Right ventricle myocardium superior (tissue), 1 donor: ENCODE results near the gene USP25. TPM values are rescaled to one million over a fixed set of nuclear protein-coding genes. Genes with fewer than 3 reads are reported as not detected.

Experiments used
- ATAC-seq: fragments of 200-7000 bp; cut with Tn5 transposase; one replicate; pipeline ENCODE4 v1.9.1; 2020; ENCODE audit warnings: mild to moderate bottlenecking; ENCODE audit not compliant: poor library complexity
- DNase-seq: peaks from one replicate; pipeline ENCODE4 v3.0.0-alpha.2; 2020
- intact Hi-C: fragments of 100-400 bp; cut with DNase I; formaldehyde crosslinking; loops from one replicate; pipeline ENCODE4 v1.11.2; 2022
- total RNA-seq: library from RNA; stranded (reverse); fragmentation: NEBNext Ultra II Directional; extraction: Animal tissue kit (Norgen Biotek cat#: 25700); gene quantifications from one replicate; pipeline ENCODE4 v1.2.1, GENCODE V29; 2021
- donor health status: DM: no; HTN: yes; CAD: no; lungs with severe emphysema.

The USP25 gene
- total RNA-seq, 1 donor from 2014 or later, result 46.0 TPM

DNA sequence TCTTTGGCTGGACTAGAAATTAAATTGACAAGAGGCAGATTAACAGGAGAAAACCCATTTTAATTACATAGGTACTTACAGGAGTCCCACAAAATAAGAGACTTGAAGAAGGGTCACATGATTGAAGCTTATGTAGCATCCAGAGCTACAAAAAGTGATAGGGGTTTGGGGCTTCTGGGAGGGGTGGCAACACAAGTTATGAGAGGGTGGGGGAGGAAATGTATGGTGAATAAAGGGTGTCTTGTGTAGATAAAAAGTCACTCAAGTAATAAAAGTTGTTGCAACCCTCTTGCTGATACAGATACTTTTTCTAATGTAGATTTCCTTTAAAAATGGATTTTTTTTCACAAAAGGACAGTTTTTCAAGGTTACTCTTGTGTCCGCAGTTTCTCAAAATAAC is 24.0 kb downstream of the USP25 start:
- DNase-seq, result no peak
- intact Hi-C loops, result no loop called here
- ATAC-seq, result no peak

DNA sequence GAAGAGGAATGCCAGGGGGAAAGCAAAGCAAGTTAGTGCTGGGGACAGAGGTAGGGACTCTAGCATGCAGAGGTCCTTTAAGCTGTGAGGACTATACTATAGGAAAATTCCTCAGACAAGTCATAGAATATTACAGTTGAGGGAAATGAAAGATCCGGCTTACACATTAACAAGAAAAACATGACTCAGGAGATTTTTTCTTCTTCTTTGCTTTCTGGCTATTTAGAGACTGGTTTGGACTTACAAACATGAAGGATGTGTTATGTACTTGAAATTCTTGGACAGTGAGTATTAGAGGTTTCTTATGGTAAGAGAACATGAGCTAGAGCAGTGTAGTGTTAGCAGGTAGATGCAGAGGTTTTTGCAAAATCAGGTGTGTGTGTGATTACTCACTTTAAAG is 24.9 kb downstream of the USP25 start:
- ATAC-seq (no peak), DNase-seq (no peak)
- intact Hi-C loops, result no loop called here

DNA sequence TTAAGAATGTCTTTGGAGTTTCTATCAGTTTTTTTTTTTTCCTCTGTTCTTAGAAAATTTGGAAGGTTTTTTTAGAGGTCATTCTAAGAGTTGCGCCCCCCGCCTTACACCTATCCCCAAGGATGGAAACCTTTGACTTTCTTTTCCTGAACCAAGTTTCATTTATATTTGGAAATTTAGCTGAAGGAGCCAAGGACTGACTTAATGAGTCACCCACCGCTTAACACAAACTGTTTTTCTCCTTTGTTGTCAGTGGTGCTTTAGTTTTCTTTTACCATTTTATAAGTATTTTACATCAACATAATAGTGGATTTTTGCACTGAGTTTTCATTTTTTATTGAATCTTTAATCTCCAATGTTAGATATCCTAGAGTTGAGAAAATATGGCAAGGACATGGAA is 25.3 kb downstream of the USP25 start:
- no peak for DNase-seq
- ATAC-seq, result no peak
- intact Hi-C loops, result no loop called here

DNA sequence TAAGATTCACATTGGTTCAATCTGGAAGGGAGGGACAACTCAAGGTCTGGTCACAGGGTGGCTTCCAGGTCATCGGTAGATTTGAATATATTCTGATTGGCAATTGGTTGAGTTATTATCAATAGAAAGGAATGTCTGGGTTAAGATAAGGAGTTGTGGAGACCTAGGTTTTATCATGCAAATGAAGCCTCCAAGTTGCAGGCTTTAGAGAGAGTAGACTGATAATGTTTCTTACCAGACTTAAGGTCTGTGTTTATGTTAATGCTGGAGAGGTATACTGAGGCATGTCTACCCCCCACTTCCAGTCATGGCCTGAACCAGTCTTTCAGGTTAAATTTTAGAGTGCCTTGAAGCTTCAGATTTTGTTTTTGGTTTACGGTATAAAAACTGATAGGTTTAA is 29.7 kb downstream of the USP25 start:
- intact Hi-C loops, result no loop called here
- DNase-seq, result no peak
- no peak for ATAC-seq

DNA sequence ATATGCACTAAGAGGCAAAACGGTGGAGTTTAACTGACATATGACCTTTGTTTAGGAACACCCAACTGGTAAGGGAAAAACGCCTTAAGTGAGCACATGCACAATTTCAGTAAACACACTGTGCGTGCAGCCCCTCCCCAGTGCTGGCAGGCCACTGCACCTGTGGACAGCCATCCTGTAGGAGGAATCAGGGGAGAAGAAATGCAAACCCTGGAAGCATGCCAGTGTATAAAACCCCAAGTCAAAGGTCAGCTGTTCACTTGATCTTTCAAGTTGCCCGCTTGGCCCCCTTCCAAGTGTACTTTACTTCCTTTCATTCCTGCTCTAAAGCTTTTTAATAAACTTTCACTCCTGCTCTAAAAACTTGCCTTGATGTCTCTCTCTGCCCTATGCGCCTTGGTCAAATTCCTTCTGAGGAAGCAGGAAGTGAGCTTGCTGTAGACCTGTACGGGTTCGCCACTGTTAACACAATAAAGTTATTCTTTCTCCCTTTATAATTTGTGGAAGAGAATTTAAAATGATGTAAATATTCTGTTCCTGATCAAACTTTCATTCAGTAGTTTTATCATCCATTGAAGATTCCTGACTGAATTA is 31.8 kb downstream of the USP25 start:
- ATAC-seq (peak; percentile 20), DNase-seq (no peak)
- intact Hi-C loops, result no loop called here

DNA sequence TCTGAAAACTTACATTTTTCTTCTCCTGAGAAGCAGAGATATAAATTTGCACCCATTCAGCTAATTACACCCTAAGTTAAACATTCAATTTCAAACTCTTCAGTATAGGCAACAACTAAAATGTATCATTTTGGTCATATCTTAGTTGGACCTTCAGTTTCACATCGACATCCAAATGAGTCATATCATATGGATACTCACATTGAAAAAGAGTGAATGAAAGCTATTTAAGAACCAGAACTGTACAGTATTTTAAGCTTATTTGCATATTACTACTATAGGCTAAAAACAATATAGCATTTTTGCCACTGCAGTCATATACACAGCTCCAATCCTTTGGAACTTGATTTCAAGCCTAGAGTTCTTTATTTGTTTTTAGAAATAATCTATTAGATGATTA is 33.6 kb downstream of the USP25 start:
- intact Hi-C loops, result no loop called here
- DNase-seq (no peak), ATAC-seq (no peak)

DNA sequence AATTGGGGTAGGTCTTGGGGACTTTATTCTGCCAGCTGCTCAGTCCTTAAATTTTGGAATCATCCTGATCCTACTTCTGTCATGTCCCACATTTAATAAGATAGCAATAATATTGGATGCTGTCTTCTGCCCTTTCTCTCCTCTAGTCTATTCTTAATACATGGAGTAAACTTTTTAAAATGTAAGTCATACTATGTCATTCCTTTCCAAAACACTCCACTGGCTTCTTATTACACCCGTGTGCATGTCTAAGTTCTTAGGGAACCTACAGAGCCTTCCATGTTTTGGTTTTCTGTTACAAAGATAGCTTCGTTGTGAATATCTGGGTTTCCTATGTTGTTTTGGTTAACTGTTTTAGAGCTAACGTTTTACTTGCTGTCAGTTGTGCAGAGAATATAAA is 35.1 kb downstream of the USP25 start:
- intact Hi-C loops, result no loop called here
- DNase-seq, result no peak
- no peak for ATAC-seq

DNA sequence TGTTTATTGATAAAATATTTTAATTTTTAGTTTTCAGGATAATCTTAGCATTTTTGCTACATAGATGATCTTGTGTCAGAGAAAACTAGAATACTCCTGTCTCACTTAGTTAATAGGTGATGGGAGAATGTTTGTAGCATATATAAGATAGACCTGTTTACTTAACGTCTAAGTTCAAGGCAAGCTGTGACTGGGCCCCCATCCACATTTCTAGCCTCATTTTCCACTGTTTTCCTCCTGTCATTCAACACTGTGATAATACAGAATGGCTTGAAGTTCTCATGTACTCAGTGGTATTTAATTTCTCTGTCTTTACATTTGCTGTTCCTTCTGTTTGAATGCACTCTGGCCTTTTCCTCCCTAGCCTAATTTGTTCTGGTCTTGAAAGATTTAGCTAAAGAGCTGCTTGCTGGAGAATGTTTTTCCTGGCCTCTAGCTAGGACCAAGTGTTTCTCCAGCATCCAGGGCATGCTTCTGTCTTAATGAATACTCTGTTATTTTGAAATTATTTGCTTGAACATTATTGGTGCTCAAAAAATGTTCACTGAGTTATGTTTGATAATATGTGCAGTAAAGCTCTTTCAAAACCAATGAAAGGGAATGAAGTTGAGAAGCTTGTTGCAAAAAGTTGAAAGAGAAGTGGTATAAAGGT is 37.3 kb downstream of the USP25 start:
- no peak for ATAC-seq
- intact Hi-C loops, result no loop called here
- DNase-seq, result no peak

DNA sequence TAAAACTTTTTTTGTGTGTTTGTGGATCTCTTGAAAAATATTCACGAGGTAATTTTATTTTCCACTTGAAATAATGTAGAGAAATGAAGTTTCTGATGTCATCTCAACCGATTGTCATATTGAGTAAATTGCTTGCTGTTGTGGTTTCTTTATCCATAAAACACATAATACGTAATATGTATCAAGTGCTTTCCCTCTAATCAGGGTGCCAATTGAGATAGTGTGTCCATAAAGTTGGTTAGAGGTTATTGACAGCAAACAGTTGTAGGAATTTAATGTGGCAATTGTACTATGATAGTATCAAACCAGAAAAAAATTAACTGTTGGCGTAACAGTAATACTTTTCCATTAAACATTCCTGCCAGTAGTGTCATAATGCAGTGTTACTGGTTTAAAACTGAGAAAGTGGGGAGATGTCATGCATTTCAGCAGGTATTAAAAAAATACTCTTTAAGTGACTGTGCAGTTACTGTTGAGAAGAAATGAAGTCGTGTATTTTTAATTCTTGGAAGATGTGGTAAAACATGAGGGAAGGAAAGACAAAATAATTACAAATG is 38.3 kb downstream of the USP25 start:
- ATAC-seq (peak; percentile 38), DNase-seq (no peak)
- intact Hi-C loops, result no loop called here

DNA sequence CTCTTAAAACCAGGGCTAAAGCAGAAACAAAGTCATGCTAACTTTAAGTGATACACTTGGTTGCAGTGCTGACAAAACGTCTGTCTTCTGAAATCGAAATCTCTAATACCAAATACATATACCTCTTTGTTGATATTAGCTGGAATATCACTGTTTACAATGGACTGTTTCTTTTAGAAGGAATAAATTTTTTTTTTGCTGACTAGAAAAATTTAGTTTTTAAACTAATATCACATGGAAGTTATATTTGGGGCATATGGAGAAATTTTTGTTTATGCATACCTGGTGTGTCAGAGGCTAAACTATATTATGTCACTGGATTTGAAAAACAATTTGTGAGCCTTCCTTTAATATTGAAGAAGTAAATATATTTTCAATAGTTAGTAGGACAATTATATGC is 39.1 kb downstream of the USP25 start:
- DNase-seq (no peak), ATAC-seq (no peak)
- intact Hi-C loops, result no loop called here

DNA sequence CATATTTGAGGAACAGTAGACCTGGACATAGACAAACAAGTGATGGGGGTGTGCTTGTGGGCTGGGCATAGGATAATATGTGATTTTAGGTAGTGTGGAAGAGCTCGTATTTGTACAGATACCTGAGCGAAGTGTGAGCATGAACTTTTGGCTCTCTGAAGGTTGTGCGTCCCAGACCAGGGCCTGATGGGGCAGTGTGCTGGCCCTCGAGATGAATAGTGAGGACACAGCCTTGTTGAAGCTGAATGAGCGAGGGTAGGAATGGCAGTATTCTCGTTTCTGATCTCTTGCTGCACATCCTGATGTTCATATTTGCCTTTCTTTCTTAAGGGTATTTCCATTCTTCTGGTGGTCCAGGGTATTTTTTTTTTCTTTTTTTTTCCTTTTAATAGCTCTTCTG is 41.5 kb downstream of the USP25 start:
- ATAC-seq, result no peak
- intact Hi-C loops, result no loop called here

DNA sequence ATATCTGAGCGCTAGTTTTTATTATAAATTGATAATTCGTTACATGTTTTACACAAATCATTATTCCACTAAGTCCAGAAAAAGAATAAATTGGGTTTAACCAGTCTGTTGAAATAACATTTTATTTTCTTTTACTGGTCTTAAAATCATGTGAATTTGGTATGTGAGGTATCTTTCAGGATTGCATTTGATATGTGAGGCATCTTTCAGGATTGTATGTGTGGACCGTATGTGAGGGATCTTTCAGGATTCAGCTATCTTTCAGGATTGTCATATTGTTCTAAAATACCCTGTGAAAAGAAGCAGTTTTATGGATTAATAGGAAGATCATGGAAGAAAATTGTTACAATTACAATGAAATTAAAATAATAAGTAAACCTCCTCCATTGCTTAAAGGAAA is 42.9 kb downstream of the USP25 start:
- intact Hi-C loops, result no loop called here
- no peak for ATAC-seq

More for the DNA sequence above, 41.5 kb downstream of the USP25 start:
- DNase-seq, result no peak

DNA sequence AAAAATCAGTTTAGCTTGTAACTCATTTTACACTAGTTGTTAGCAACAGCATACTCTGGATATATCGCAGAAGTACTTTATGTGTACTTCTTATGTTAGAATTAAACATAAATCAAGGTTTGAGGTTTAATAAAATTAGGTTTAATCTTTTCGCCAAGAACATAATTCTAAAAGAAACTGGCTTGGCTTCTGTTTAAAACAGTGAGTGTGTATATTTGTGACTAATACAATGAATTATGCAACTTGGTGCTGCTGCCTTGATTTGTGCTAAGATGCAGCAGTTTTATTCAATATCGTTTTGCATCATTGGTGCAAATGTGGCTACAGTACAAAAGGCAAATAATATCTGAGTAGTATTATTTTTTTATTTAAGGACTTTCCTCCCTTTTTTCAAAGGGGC is 44.8 kb downstream of the USP25 start:
- no peak for DNase-seq
- ATAC-seq, result no peak
- intact Hi-C loops, result no loop called here

More for the DNA sequence above, 42.9 kb downstream of the USP25 start:
- no peak for DNase-seq

DNA sequence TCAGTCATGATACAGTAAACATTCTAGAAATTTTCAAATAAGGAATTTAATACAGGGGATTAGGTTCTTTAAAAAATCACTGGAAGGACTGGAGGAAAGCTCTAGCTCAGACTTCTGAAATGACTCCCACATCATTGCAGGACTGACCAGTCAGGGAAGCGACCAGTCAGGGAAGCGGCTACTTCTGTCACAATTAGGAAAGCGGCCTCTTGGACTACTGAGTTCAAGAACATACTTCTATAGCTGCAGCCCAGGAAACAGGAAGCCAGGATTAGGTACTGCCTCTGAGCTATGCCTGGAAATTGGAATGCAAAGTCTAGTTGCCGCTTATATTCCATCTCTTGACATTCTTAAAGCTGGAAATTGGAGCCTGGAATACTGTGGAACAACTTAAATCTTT is 45.5 kb downstream of the USP25 start:
- intact Hi-C loops, result no loop called here
- no peak for DNase-seq
- ATAC-seq, result no peak

DNA sequence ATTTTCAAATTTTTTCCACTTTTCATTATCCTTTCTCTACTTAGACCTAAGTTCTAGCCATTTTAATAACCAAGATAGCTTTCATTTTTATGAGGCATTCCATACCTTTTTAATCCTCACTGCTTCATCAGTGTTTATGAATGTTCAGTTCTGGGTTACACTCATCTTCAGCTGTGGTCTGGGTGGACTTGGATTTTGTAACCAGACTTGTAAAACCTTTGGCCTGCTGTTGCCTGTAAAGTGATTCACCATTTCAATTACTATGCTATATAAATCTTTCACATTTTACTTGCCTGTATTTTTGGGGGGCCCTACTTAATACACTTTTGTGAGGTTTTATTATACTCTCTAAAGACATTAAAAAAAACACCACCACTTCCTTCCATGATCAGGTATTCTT is 46.2 kb downstream of the USP25 start:
- DNase-seq (no peak), ATAC-seq (no peak)
- intact Hi-C loops, result no loop called here

DNA sequence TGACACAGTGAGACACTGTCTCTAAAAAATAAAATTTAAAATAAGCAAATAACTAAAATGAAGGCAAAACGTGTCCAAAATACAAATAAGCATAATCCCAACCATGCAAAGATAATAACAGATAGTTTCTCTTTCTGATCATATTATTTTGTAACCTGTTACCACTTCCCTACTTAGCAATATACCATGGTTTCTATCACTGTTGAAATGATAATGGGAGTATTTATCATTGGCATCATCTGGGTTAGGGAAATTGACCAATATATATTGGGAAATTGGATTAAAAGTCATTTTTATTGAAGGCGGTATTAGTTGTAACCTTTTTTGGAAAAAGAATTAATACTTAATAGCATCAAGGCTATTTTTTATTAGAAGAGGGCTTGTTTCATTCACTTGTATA is 47.0 kb downstream of the USP25 start:
- intact Hi-C loops, result no loop called here
- DNase-seq, result no peak
- ATAC-seq, result no peak

DNA sequence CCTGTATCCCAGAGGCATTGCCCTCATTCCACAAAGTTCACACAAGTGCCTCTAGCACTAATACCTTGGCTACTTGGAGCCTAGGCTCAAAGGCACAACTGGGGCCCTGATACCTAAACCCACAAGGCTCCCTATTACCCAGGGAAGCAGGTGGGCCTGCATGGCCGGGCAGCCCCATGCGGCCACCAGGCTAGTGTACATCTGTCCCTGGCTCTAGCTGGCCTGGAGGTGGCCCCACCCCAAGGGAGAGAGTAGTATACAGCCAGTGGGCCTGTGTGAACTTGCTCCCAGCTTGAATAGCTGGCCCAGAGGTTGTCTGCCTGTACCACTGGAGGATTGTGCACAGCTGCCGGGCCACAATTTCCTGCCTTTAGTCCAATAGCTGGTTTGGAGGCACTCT is 52.2 kb downstream of the USP25 start:
- ATAC-seq, result no peak
- peak; percentile 24 for DNase-seq
- intact Hi-C loops, result no loop called here

DNA sequence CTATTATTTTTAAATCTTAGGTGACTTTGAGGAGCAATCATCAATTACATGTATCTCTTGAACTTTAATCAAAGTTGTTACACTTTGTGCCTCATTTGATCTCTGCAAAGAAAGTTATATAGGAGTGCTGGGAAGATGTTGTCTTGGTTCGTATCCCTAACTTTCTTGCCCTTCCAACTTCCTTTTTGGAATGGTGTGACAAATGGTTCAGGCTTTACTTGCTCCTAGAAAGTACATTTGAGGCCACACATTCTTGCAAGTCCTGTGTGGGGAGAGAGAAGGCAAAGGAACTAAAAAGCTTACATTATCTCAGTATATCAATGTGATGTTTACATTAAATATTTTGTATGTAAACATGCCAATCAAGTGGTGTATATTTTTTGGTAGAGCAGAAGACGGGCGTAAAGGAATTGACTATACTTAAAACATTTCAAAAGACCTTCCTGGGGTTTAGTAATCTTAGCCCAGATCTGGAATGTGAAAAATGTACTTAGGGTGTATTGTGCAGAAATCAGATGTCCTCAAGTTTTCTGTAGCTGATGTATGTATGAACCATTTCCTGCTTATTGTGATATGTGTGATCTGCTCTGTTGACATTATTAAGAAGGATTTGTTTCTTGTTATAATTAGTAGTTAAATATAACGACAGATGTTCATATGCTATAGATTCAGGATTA is 59.2 kb downstream of the USP25 start:
- intact Hi-C loops, result no loop called here
- ATAC-seq (no peak), DNase-seq (no peak)

DNA sequence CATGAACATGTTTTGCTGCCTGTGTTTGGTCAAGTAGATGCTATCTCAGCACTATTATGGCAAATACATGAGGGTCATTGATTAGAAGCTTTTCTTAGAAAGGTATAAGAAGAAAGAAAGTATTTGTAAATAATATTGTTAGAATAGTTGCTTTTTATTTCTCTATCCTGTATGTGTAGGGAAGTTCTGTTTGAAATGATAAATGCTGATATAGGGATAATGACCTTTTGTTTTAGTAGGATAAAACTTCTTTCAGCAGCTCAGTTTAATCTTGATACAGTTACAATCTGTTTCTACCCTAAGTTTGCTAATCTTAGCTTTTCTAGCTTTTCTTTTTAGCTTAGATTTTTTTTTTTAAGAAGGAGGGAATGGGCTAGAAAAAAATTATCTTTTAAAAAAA is 63.3 kb downstream of the USP25 start:
- intact Hi-C loops, result no loop called here
- no peak for ATAC-seq

DNA sequence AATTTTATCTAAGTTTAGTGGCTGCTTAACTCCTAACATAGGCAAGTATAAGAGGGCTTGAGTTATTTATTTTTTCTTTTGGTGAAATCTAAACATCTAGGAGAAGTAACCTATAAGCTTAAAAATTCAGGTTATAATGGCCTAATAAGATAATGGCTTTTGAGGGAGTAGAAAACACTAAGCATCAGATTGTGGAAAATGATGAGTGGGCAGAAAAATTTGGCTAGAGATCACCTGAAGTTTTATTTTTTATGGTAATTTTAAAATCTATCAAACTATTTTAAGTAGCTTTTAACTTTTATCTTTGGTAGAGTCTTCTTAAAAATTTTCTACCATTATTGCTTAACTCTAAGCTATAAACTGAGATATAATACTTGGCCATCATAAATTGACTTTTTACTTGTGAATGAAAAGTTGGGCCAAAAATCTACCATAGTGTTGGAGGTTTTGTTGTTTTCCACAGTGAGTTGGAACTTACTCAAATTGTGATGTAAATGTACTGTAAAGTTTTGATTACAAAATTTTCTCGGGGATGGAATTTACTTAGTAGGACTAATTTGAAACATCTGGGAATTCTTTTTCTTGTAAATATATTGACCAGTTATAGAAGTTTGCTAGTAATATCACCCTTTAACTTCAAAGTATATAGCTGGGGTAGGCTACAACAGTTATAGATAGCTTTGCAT is 63.9 kb downstream of the USP25 start:
- intact Hi-C loops, result no loop called here
- DNase-seq (no peak), ATAC-seq (no peak)

More for the DNA sequence above, 63.3 kb downstream of the USP25 start:
- DNase-seq, result no peak
